IMR-90 (cell line): ENCODE measurements around the gene N4BP2L1.

ENCODE experiments used
- CHD1 ChIP-seq: IDR thresholded peaks from 2 replicates; pipeline ENCODE4 v1.6.1; 2012; ENCODE audit warnings: low read depth, low read length, improper control_type of control experiment
- MAFK ChIP-seq: IDR thresholded peaks from 2 replicates; pipeline ENCODE4 v1.6.1; 2012; ENCODE audit warnings: low read depth, low read length, improper control_type of control experiment
- MXI1 ChIP-seq: IDR thresholded peaks from 2 replicates; pipeline ENCODE4 v1.6.1; 2012; ENCODE audit warnings: low read depth, mild to moderate bottlenecking, low read length, moderate library complexity, borderline replicate concordance
- POLR2A ChIP-seq: IDR thresholded peaks from 2 replicates; pipeline ENCODE4 v1.6.1; 2012; ENCODE audit warnings: mild to moderate bottlenecking, low read depth, low read length
- RAD21 ChIP-seq: IDR thresholded peaks from 2 replicates; pipeline ENCODE4 v1.6.1; 2012; ENCODE audit warnings: low read length, improper control_type of control experiment
- RFX5 ChIP-seq: IDR thresholded peaks from 2 replicates; pipeline ENCODE4 v1.8.0; 2012; ENCODE audit warnings: low read depth, mild to moderate bottlenecking, low read length, moderate library complexity
- TF ChIP-seq, protein P1 (sequence below): conservative IDR thresholded peaks from 2 replicates; pipeline ENCODE4 v1.5.1; 2012; ENCODE audit warnings: mild to moderate bottlenecking, low read depth, low read length, improper control_type of control experiment
- TF ChIP-seq, protein P2 (sequence below): fragments of 150-350 bp; IDR thresholded peaks from 2 replicates; pipeline ENCODE4 v1.6.1; 2017; ENCODE audit warnings: mild to moderate bottlenecking, antibody characterized with exemption, low read length, low read depth
- TF ChIP-seq, protein P3 (sequence below): fragments of 150-350 bp; IDR thresholded peaks from 2 replicates; pipeline ENCODE4 v1.6.1; 2016; ENCODE audit warnings: low read depth, mild to moderate bottlenecking, low read length, moderate library complexity, borderline replicate concordance

DNA sequence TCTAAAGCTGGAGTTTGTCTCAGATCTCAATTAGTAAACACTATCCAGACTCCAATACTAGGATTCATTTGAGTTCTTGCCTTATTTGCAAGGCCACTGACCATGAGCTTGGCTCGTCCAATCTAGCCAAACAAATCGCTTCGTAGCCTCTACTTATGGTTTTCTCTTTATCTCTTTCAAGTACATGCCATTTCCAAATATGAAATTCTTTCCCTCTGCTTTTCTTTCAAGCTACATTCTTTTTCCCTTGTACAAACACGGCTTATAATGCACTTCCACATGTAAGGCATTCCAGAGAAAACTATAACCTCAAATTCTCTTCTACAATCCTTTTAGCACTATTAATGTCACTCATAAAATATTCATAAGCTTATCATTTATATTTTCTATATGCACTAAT is 10.9 kb upstream of the N4BP2L1 start:
- TF ChIP-seq, protein P1, sequence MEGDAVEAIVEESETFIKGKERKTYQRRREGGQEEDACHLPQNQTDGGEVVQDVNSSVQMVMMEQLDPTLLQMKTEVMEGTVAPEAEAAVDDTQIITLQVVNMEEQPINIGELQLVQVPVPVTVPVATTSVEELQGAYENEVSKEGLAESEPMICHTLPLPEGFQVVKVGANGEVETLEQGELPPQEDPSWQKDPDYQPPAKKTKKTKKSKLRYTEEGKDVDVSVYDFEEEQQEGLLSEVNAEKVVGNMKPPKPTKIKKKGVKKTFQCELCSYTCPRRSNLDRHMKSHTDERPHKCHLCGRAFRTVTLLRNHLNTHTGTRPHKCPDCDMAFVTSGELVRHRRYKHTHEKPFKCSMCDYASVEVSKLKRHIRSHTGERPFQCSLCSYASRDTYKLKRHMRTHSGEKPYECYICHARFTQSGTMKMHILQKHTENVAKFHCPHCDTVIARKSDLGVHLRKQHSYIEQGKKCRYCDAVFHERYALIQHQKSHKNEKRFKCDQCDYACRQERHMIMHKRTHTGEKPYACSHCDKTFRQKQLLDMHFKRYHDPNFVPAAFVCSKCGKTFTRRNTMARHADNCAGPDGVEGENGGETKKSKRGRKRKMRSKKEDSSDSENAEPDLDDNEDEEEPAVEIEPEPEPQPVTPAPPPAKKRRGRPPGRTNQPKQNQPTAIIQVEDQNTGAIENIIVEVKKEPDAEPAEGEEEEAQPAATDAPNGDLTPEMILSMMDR, result no peak
- TF ChIP-seq POLR2A (no peak), CHD1 (no peak), RAD21 (no peak), MAFK (no peak), MXI1 (no peak), RFX5 (no peak)
- TF ChIP-seq, protein P2, sequence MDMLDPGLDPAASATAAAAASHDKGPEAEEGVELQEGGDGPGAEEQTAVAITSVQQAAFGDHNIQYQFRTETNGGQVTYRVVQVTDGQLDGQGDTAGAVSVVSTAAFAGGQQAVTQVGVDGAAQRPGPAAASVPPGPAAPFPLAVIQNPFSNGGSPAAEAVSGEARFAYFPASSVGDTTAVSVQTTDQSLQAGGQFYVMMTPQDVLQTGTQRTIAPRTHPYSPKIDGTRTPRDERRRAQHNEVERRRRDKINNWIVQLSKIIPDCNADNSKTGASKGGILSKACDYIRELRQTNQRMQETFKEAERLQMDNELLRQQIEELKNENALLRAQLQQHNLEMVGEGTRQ, result no peak
- TF ChIP-seq, protein P3, sequence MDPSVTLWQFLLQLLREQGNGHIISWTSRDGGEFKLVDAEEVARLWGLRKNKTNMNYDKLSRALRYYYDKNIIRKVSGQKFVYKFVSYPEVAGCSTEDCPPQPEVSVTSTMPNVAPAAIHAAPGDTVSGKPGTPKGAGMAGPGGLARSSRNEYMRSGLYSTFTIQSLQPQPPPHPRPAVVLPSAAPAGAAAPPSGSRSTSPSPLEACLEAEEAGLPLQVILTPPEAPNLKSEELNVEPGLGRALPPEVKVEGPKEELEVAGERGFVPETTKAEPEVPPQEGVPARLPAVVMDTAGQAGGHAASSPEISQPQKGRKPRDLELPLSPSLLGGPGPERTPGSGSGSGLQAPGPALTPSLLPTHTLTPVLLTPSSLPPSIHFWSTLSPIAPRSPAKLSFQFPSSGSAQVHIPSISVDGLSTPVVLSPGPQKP, result no peak
